Measurements from ENCODE around the gene CDKL4. TPM values are rescaled to one million over a fixed set of nuclear protein-coding genes. Genes with fewer than 3 reads are reported as not detected.
A peak's percentile ranks its signal among the peaks of the same experiment; 100 is the strongest.

CDKL4 gene
- polyA plus RNA-seq, 3 donors: not detected

- no peaks in the 10 kb centered on the region for H4K20me1 ChIP-seq (ENCODE audit: insufficient read depth, low read length)
- intact Hi-C loops (cut with micrococcal nuclease): no loop called here
- H3K27me3 ChIP-seq (ENCODE audit: control insufficient read depth in 2 of 2, insufficient read depth in 2 of 2, low read length in 2 of 2): no peaks in the 10 kb centered on the region
- no peak overlapping the region for H2AFZ ChIP-seq (ENCODE audit: insufficient read depth, low read depth, low read length, poor library complexity, severe bottlenecking)
- no peak overlapping the region for H3K9ac ChIP-seq (ENCODE audit: insufficient read depth, low read length, poor library complexity, severe bottlenecking)
- peak overlapping the region; percentile 60 to 89 (median 87) for H3K27ac Mint-ChIP-seq
- no peaks in the 10 kb centered on the region for H3K27me3 Mint-ChIP-seq (ENCODE audit: low read depth in 3 of 3)
- no peaks in the 10 kb centered on the region for H3K79me2 ChIP-seq (ENCODE audit: insufficient read depth, low read length)
- H3K4me1 ChIP-seq (ENCODE audit: control insufficient read depth in 1 of 2, insufficient read depth in 2 of 2, low read length in 2 of 2): peaks cover 49 to 56% of the 10 kb centered on the region in 2 donors
- peaks cover 0 to 5% (median 0%) of the 10 kb centered on the region in 7 donors for H3K9me3 Mint-ChIP-seq
- peak overlapping the region in 1 of 2 donors; percentile 66 for H3K27ac ChIP-seq (ENCODE audit: low read depth in 1 of 2, low read length in 2 of 2)
- no peaks in the 10 kb centered on the region for H3K36me3 ChIP-seq (replicated peaks in 1 of 2; ENCODE audit: control insufficient read depth in 1 of 2, insufficient read depth in 2 of 2, low read length in 2 of 2)
- no peaks in the 10 kb centered on the region for H3K36me3 Mint-ChIP-seq
- H3K4me2 ChIP-seq (replicated peaks; ENCODE audit: extremely low read depth, low read length, poor library complexity, severe bottlenecking): peak overlapping the region; percentile 45
- peak overlapping the region in 1 of 2 donors; percentile 31 for H3K4me3 Mint-ChIP-seq
- no peaks in the 10 kb centered on the region for H3K9me3 ChIP-seq (replicated peaks in 1 of 2; ENCODE audit: control insufficient read depth in 1 of 2, insufficient read depth in 1 of 2, low read length in 2 of 2)
- H3K4me1 Mint-ChIP-seq: peaks cover 55% of the 10 kb centered on the region
- H3K4me3 ChIP-seq (replicated peaks in 1 of 3; ENCODE audit: low read depth in 2 of 3, low read length in 3 of 3): peak overlapping the region in 1 of 3 experiments; percentile 7
- WGBS (ENCODE audit: insufficient coverage): no CpG with 5 or more reads among the region's 3 CpGs
- DNase-seq: peak in 2 of 3 donors; percentile 15 to 30
- no peak for TF ChIP-seq CTCF (IDR thresholded peaks at IDR 0.05)
These were observed 100.7 kb downstream of the CDKL4 start for GRCh38 chr2:39142904-39143605.

- Histone ChIP-seq H3K9ac (ENCODE audit: insufficient read depth, low read length, poor library complexity, severe bottlenecking) (no peak overlapping the region), H3K79me2 (ENCODE audit: insufficient read depth, low read length) (no peaks in the 10 kb centered on the region), H2AFZ (ENCODE audit: insufficient read depth, low read depth, low read length, poor library complexity, severe bottlenecking) (no peak overlapping the region)
These were observed 102.2 kb downstream of the CDKL4 start for GRCh38 chr2:39141334-39142271.

More at GRCh38 chr2:39141334-39142271, 102.2 kb downstream of the CDKL4 start:
- no peak for TF ChIP-seq CTCF (IDR thresholded peaks at IDR 0.05)
- Histone ChIP-seq H3K9me3 (replicated peaks in 1 of 2; ENCODE audit: control insufficient read depth in 1 of 2, insufficient read depth in 1 of 2, low read length in 2 of 2) (no peaks in the 10 kb centered on the region), H3K4me1 (ENCODE audit: control insufficient read depth in 1 of 2, insufficient read depth in 2 of 2, low read length in 2 of 2) (peaks cover 49 to 56% of the 10 kb centered on the region in 2 donors), H3K4me3 (replicated peaks in 1 of 3; ENCODE audit: low read depth in 2 of 3, low read length in 3 of 3) (peak overlapping the region in 1 of 3 experiments; percentile 34), H4K20me1 (ENCODE audit: insufficient read depth, low read length) (no peaks in the 10 kb centered on the region), H3K27me3 (ENCODE audit: control insufficient read depth in 2 of 2, insufficient read depth in 2 of 2, low read length in 2 of 2) (no peaks in the 10 kb centered on the region), H3K27ac (ENCODE audit: low read depth in 1 of 2, low read length in 2 of 2) (peak overlapping the region in 1 of 2 donors; percentile 50), H3K36me3 (replicated peaks in 1 of 2; ENCODE audit: control insufficient read depth in 1 of 2, insufficient read depth in 2 of 2, low read length in 2 of 2) (no peaks in the 10 kb centered on the region), H3K4me2 (replicated peaks; ENCODE audit: extremely low read depth, low read length, poor library complexity, severe bottlenecking) (peak overlapping the region; percentile 49)
- 0% methylated on average over 1 of the region's 8 CpGs for WGBS (ENCODE audit: insufficient coverage)
- intact Hi-C loops (cut with micrococcal nuclease): no loop called here
- Mint-ChIP-seq H3K4me3 (peak overlapping the region in 1 of 2 donors; percentile 22), H3K4me1 (peaks cover 53% of the 10 kb centered on the region), H3K36me3 (no peaks in the 10 kb centered on the region), H3K27me3 (ENCODE audit: low read depth in 3 of 3) (no peaks in the 10 kb centered on the region), H3K27ac (peak overlapping the region in 6 of 7 donors; percentile 41 to 81 (median 74)), H3K9me3 (peaks cover 0 to 5% (median 0%) of the 10 kb centered on the region in 7 donors)
- peak in 2 of 3 donors; percentile 12 to 14 for DNase-seq

Measured in CD14-positive monocyte (primary cell).